WTC11 (cell line): ENCODE measurements around the gene RNF149.

Experiments used
- ELF4 ChIP-seq: sonication (generic); formaldehyde crosslinking; IDR thresholded peaks from 2 replicates; pipeline ENCODE4 v1.8.1; 2022; ENCODE audit warnings: low read depth, mild to moderate bottlenecking, moderate library complexity, missing genetic modification reagents
- ESRRA ChIP-seq: sonication (generic); formaldehyde crosslinking; IDR thresholded peaks from 2 replicates; pipeline ENCODE4 v1.8.1; 2022; ENCODE audit warnings: mild to moderate bottlenecking, missing genetic modification reagents, borderline replicate concordance
- GRHL2 ChIP-seq: fragments of 250-450 bp; sonication (Bioruptor Pico); IDR thresholded peaks from 2 replicates; pipeline ENCODE4 v1.8.0; 2022; ENCODE audit warnings: mild to moderate bottlenecking, moderate library complexity; ENCODE audit not compliant: insufficient replicate concordance, severe bottlenecking
- IRF2 ChIP-seq: sonication (generic); formaldehyde crosslinking; IDR thresholded peaks from 2 replicates; pipeline ENCODE4 v1.8.0; 2022; ENCODE audit warnings: low read depth, missing genetic modification reagents, borderline replicate concordance
- JUN ChIP-seq: sonication (generic); formaldehyde crosslinking; IDR thresholded peaks from 2 replicates; pipeline ENCODE4 v1.8.0; 2023; ENCODE audit warnings: mild to moderate bottlenecking, missing genetic modification reagents
- MXD4 ChIP-seq: fragments of 250-450 bp; sonication (Bioruptor Pico); IDR thresholded peaks from 2 replicates; pipeline ENCODE4 v1.8.0; 2021; ENCODE audit warnings: mild to moderate bottlenecking, moderate library complexity, borderline replicate concordance
- MYBL2 ChIP-seq: sonication (generic); formaldehyde crosslinking; IDR thresholded peaks from 2 replicates; pipeline ENCODE4 v1.8.1; 2023; ENCODE audit warnings: mild to moderate bottlenecking, moderate library complexity, missing genetic modification reagents
- STAT6 ChIP-seq: sonication (generic); formaldehyde crosslinking; conservative IDR thresholded peaks from 2 replicates; pipeline ENCODE4 v1.8.1; 2023; ENCODE audit warnings: mild to moderate bottlenecking, low read depth, missing genetic modification reagents, moderate library complexity
- ZNF121 ChIP-seq: sonication (generic); formaldehyde crosslinking; IDR thresholded peaks from 2 replicates; pipeline ENCODE4 v1.8.0; 2023; ENCODE audit warnings: missing genetic modification reagents
- ZNF317 ChIP-seq: sonication (generic); formaldehyde crosslinking; IDR thresholded peaks from 2 replicates; pipeline ENCODE4 v1.8.1; 2023; ENCODE audit warnings: low read depth, mild to moderate bottlenecking, moderate library complexity, missing genetic modification reagents, borderline replicate concordance
- TF ChIP-seq, protein P1 (sequence below): fragments of 200-600 bp; IDR thresholded peaks from 2 replicates; pipeline ENCODE4 v1.8.0; 2022; ENCODE audit warnings: antibody characterized with exemption
- TF ChIP-seq, protein P2 (sequence below): sonication (generic); formaldehyde crosslinking; IDR thresholded peaks from 2 replicates; pipeline ENCODE4 v1.8.1; 2023; ENCODE audit warnings: mild to moderate bottlenecking, missing genetic modification reagents, moderate library complexity

GRCh38 chr2:101331202-101331601 lies 22.7 kb upstream of the RNF149 start:
- TF ChIP-seq, protein P1, sequence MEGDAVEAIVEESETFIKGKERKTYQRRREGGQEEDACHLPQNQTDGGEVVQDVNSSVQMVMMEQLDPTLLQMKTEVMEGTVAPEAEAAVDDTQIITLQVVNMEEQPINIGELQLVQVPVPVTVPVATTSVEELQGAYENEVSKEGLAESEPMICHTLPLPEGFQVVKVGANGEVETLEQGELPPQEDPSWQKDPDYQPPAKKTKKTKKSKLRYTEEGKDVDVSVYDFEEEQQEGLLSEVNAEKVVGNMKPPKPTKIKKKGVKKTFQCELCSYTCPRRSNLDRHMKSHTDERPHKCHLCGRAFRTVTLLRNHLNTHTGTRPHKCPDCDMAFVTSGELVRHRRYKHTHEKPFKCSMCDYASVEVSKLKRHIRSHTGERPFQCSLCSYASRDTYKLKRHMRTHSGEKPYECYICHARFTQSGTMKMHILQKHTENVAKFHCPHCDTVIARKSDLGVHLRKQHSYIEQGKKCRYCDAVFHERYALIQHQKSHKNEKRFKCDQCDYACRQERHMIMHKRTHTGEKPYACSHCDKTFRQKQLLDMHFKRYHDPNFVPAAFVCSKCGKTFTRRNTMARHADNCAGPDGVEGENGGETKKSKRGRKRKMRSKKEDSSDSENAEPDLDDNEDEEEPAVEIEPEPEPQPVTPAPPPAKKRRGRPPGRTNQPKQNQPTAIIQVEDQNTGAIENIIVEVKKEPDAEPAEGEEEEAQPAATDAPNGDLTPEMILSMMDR, result no peak
- no peak for TF ChIP-seq MYBL2 (CRISPR knock-in tag)
- no peak for TF ChIP-seq MXD4 (CRISPR knock-in tag)
- no peak for TF ChIP-seq ZNF121 (CRISPR knock-in tag)
- TF ChIP-seq IRF2 (CRISPR knock-in tag), result no peak
- no peak for TF ChIP-seq ELF4
- TF ChIP-seq ZNF317 (CRISPR knock-in tag), result no peak
- no peak for TF ChIP-seq ESRRA (CRISPR knock-in tag)
- TF ChIP-seq JUN (CRISPR knock-in tag), result no peak
- TF ChIP-seq, protein P2, sequence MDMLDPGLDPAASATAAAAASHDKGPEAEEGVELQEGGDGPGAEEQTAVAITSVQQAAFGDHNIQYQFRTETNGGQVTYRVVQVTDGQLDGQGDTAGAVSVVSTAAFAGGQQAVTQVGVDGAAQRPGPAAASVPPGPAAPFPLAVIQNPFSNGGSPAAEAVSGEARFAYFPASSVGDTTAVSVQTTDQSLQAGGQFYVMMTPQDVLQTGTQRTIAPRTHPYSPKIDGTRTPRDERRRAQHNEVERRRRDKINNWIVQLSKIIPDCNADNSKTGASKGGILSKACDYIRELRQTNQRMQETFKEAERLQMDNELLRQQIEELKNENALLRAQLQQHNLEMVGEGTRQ, result no peak
- TF ChIP-seq STAT6 (CRISPR knock-in tag), result no peak
- TF ChIP-seq GRHL2 (CRISPR knock-in tag), result no peak
